Inferior parietal cortex (tissue), 1 donor: ENCODE data around the gene CDH23.

Experiments
- DNase-seq: peaks from one replicate; pipeline ENCODE4 v3.0.0-alpha.2; 2016; ENCODE audit errors: extremely low spot score

Gene CDH23

GRCh38 chr10:71773221-71773971, 376.7 kb downstream of the CDH23 start, which contains the start of gene VSIR:
Gene VSIR, minus strand, starts transcription at chr10:71773520. Its CDS starts 81 bp downstream, at chr10:71773439.
- DNase-seq: peak; percentile 72

GRCh38 chr10:71774916-71775702, 378.4 kb downstream of the CDH23 start:
- DNase-seq: no peak

GRCh38 chr10:71776481-71776925, 379.8 kb downstream of the CDH23 start:
- DNase-seq: no peak

GRCh38 chr10:71777213-71777985, 380.7 kb downstream of the CDH23 start:
- DNase-seq: no peak

DNA sequence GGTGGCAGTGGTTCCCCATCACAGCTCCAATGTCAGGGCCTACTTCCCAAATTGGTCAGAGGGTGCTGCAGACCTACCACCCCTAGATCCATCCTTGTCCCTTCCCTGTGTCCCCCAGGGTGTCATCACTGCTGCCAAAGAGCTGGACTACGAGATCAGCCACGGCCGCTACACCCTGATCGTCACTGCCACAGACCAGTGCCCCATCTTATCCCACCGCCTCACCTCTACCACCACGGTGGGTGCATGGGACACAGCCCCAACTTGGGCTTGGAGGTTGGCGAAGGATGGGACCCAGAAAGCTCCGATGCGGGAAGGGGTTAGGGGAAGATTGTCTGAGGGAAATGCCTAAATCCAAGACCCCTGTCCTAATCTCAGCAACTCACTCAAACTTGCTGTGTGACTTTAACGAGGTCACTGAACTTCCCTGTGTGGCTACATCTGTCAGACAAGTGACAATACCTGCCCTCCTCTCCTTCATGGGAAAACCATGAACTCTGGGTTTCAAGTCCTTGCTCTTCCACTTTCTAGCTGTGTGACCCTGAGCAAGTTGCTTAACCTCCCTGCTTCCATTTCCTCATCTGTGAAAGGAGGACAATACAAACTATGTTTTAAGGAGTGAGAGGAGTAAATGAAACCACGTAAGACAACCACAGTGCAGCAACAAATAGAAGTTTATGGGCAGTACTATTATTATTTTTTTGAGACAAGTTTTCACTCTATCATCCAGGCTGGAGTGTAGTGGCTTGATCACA, 381.5 kb downstream of the CDH23 start:
- no peak for DNase-seq

DNA sequence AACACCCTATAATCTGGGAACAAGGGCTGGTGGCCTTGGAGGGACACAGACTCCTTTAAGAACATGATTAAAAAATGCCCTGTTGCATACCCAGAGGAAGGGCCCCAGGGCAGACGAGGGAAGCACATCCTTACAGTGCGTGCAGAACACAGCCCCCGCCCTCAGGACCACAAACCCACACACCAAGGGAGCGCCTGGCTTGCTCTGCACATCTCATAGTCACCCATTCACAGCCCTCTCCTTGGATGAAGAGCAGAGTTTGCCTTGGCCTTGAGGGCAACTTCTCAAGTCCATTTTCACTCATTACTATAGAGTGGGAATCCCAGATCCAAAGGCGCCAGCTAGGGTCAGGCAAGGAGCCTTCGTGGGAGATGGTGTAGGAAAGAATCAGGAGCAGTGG, 382.9 kb downstream of the CDH23 start:
- DNase-seq: no peak

GRCh38 chr10:71780156-71780555, 383.4 kb downstream of the CDH23 start:
- DNase-seq: no peak

DNA sequence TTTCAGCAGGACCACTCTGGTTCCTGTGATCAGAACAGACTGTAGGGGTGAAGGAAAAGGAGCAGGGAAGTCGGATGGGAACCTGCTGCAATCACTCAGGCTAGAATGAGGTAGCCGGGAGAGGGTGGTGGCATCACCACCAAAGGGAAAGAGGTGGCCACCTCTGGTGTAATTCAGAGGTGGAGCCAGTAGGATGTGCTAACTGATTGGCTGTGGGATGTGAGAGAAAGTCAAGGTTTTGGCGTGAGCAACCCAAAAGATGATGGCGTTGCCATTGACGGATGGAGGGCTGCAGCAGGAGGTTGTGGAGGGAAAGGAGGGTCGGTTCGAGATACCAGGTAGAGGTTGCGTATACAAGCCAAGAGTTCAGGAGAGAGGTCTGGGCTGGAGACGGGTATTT, 384.0 kb downstream of the CDH23 start:
- DNase-seq: no peak

DNA sequence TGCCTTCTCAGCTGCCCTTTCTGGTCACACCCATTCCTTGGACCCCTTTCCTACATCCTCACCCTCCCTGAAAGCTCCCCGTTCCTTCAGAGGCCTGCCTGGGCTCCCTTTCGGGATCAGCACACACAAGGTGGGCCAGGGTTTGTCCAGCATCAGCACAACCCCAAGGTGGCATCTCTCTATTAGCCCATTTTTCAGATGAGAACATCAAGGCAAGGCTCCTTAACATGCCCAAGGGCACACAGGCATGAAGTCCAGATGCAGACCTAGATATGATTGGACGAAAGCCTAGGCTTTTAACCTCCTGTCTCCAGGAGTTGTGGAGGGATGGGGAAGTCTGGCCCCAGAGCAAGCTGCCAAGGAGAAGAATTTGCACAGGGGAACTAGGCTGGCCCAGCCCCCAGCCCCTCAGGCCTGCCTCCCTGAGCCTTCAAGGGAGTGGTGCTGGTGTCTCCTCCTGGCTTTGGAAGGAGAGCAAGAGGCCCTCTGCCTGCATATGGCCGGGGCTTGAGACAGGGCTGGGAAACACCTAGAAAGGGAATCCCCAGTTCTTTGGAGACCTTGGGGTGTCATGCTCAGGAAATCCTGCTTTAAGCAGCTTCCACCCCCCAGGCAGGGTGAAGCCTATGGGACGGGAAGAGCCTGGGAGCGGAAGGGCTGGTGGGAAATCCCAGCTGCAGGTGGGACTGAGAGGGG, 385.6 kb downstream of the CDH23 start:
- no peak for DNase-seq

DNA sequence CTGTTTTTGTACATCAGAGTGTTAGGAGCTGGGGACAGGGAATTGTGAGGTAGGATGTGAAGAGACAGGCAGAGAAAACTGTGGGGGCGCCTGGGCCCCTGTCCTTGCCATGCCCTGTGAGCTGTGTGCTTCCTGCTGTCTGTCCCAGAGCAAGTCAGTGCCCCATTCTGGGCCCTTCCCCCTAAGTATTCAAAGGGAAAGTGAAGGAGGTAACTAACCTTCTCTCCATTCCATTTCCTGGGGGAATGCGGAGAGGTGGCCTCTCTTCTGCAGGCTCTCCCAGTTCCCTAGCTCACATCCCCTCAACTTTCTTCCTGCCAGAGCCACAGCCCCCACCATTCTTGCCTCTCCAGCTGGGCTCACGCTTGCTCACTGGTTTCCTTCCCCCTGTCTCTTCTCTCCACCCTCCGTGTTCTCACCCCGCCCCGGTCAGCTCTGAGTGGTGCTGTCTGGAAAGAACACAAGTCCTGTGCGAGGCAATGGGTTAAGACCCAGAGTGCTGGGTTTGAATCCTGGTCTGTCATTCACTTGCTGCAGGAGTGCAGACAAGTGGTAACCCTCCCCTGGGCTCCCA, 386.3 kb downstream of the CDH23 start:
- no peak for DNase-seq

DNA sequence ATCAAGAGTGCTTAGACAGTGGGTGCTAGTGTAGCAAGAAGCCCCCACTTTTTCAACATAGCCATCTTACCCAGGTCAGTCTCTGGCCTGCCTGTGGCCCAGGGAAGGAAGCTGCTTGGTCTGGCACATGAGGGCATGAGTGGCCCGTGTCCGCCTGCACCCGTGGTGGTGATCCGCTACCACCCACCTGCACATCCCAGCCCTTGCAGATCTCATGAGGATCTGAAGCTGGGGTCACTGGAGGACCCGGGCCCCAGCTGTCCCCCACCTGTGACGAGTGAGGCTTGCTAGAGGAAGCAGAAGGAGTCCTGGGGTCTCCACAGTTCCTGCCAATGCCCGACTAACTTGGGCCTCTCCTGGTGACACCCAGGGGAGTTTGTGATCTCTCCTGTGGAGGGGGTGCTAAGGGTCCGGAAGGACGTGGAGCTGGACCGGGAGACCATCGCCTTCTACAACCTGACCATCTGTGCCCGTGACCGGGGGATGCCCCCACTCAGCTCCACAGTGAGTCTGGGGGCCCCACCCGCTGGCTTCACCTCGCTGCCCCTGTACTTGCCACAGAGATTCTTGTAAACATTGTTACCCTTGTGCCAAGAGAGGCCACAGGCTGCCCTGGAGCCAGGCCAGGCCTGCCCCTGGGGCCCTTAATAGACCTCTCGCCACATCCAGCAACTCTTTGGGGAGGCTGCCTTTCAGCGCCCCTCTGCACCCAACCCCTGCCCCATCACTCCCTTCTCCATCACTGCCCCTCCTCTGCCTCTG, 387.4 kb downstream of the CDH23 start:
- DNase-seq: no peak

- DNase-seq: no peak
Observed at GRCh38 chr10:71784679-71785272, 388.1 kb downstream of the CDH23 start.

- no peak for DNase-seq
Observed at GRCh38 chr10:71788954-71789353, 392.2 kb downstream of the CDH23 start.

- no peak for DNase-seq
Observed at GRCh38 chr10:71789871-71790270, 393.2 kb downstream of the CDH23 start.

DNA sequence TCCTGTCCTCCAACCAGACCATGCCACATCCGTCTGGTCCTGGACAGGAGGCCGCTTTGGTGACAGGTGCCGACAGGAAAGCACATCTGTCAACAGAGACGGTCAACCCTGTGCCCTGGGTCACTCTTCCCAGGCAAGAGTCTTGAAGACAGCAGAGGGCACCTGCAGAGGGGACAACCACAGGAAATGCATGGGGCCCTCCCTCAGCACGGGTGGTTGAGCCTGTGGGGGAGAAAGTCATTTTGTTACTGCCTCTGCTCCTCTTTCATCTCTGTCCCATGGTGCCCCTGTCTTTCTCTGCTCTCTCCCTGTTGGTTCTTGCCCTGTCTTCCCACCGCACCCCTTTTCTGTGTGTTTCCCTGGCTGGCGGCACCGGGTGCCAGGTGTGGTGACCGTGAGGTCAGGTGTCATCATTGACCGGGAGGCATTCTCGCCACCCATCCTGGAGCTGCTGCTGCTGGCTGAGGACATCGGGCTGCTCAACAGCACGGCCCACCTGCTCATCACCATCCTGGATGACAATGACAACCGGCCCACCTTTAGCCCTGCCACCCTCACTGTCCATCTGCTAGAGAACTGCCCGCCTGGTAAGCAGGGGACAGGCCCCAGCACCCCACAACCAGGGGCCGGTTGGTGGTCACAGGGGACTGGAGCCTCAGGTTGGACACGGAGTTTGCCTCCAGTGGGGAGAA, 394.2 kb downstream of the CDH23 start:
- DNase-seq: no peak

GRCh38 chr10:71795248-71795647, 398.5 kb downstream of the CDH23 start:
- no peak for DNase-seq

DNA sequence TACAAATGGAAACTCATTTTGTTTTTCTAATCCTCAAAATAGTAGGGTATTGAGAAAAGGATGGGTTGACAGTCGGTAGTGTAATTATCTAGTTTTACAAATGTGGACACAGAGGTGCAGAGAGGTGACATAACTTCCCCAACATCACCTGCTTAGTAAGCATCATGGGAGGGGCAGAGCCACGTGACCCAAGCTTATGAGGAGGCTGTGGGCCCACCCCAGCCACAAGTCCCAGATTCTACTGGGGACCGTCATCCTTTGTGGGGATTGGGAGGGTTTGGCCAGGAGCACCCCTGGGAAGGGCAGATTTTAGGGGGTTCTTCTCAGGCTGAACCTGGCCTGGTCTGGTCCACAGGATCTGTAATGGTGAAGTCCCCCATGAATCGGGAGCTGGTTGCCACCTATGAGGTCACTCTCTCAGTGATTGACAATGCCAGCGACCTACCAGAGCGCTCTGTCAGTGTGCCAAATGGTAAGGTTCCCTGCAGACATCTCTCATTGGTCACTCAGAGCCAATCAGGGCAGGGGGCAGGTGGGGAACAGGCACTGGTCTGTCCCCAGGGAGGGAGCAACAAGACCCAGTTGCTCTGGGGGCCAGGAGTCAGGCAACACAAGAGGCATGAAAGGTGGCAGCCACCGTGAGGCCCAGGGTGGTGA, 400.2 kb downstream of the CDH23 start:
- DNase-seq: no peak
